ENCODE results near the gene EDEM1. TPM values are rescaled to one million over a fixed set of nuclear protein-coding genes. Genes with fewer than 3 reads are reported as not detected.

EDEM1 gene
- total RNA-seq, 4 donors from 2014 or later: 17.1 to 58.4 (median 37.7) TPM

DNA sequence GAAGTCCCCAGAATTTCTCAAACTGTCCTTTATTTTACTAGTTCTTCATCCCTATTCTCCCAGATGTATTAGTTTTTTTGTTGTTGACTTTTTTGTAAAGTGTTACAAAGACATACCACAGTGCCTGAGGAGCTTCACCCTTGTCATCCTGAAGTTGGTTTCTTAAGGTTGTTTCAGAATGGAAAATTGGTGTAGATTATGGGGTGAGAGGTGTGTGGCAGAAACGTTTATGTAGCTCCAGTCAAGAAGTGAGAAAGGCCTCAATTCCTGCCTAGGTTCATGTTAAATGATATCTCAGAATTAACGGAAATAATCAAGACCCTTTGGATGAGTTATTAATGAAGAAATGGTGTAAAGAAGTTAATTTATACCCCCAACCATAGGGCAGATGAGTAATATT, 6.8 kb downstream of the EDEM1 start:
- H3K4me1 ChIP-seq: peaks cover 0 to 17% of the 10 kb centered on the region in 2 donors
- no peaks in the 10 kb centered on the region for H3K9me3 ChIP-seq
- peak overlapping the region; percentile 57 to 67 for H3K27ac ChIP-seq
- DNase-seq: no peak
- no peaks in the 10 kb centered on the region for H3K27me3 ChIP-seq
- no peak for TF ChIP-seq POLR2A (IDR thresholded peaks at IDR 0.05)
- TF ChIP-seq, protein P1, sequence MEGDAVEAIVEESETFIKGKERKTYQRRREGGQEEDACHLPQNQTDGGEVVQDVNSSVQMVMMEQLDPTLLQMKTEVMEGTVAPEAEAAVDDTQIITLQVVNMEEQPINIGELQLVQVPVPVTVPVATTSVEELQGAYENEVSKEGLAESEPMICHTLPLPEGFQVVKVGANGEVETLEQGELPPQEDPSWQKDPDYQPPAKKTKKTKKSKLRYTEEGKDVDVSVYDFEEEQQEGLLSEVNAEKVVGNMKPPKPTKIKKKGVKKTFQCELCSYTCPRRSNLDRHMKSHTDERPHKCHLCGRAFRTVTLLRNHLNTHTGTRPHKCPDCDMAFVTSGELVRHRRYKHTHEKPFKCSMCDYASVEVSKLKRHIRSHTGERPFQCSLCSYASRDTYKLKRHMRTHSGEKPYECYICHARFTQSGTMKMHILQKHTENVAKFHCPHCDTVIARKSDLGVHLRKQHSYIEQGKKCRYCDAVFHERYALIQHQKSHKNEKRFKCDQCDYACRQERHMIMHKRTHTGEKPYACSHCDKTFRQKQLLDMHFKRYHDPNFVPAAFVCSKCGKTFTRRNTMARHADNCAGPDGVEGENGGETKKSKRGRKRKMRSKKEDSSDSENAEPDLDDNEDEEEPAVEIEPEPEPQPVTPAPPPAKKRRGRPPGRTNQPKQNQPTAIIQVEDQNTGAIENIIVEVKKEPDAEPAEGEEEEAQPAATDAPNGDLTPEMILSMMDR (IDR thresholded peaks at IDR 0.05): no peak
- intact Hi-C loops (cut with DNase I; ENCODE audit: low total_unique reads): no loop called here
- no peaks in the 10 kb centered on the region for H3K36me3 ChIP-seq
- no peak overlapping the region for H3K4me3 ChIP-seq

- peak overlapping the region; percentile 57 to 67 for H3K27ac ChIP-seq
- H3K9me3 ChIP-seq: no peaks in the 10 kb centered on the region
- H3K4me1 ChIP-seq: peaks cover 0 to 13% of the 10 kb centered on the region in 2 donors
- no peaks in the 10 kb centered on the region for H3K36me3 ChIP-seq
- TF ChIP-seq POLR2A (IDR thresholded peaks at IDR 0.05): no peak
- TF ChIP-seq, protein P1 (IDR thresholded peaks at IDR 0.05): no peak
- no peak overlapping the region for H3K4me3 ChIP-seq
- intact Hi-C loops (cut with DNase I; ENCODE audit: low total_unique reads): no loop called here
- DNase-seq: peak; percentile 25 to 68
- H3K27me3 ChIP-seq: no peaks in the 10 kb centered on the region
Measured at GRCh38 chr3:5194801-5195509, 7.4 kb downstream of the EDEM1 start.

DNA sequence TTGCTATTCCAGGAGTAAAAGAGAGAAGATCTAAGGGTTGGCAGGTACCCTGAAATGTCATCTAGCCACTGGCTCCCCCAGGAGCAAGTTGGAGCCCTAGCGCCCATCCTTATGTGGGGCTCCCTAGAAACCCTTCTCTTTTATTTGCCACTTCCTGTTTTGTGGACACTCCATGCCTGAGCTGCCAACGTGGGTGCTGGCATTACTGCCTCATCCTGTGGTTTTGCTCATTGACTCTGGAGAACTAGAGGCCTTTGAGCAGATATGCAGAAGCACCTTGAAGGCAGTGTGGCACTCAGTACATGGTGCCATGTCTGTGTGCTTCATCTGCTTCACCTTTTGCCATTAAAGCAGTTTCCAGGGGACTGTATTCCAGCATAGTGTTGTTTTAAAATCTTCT, 8.1 kb downstream of the EDEM1 start:
- no peak for TF ChIP-seq POLR2A (IDR thresholded peaks at IDR 0.05)
- TF ChIP-seq, protein P1 (IDR thresholded peaks at IDR 0.05): no peak
- H3K4me1 ChIP-seq: peaks cover 0 to 13% of the 10 kb centered on the region in 2 donors
- no peak overlapping the region for H3K4me3 ChIP-seq
- H3K9me3 ChIP-seq: no peaks in the 10 kb centered on the region
- no peaks in the 10 kb centered on the region for H3K27me3 ChIP-seq
- peak overlapping the region; percentile 57 to 67 for H3K27ac ChIP-seq
- DNase-seq: no peak
- no peaks in the 10 kb centered on the region for H3K36me3 ChIP-seq
- intact Hi-C loops (cut with DNase I; ENCODE audit: low total_unique reads): no loop called here

DNA sequence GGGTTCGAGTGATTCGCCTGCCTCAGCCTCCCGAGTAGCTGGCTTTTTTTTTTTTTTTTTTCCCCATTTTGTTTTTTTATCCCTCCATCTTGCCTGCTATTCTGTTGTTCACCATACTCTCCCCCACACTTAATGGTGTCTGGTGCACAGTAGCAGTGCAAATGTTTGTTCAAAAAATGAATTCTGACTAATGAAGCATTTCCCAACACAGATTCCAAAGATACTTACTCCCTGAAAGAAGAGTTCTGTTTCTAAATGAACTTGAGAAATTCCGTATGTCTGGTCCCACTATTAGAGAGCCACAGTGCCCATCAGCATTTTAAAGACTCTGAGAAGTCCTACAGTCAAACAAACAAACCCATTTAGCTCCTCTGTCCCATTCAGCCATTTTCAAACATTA, 9.5 kb downstream of the EDEM1 start:
- no peak for TF ChIP-seq POLR2A (IDR thresholded peaks at IDR 0.05)
- TF ChIP-seq, protein P1 (IDR thresholded peaks at IDR 0.05): no peak
- peaks cover 0 to 13% of the 10 kb centered on the region in 2 donors for H3K4me1 ChIP-seq

DNA sequence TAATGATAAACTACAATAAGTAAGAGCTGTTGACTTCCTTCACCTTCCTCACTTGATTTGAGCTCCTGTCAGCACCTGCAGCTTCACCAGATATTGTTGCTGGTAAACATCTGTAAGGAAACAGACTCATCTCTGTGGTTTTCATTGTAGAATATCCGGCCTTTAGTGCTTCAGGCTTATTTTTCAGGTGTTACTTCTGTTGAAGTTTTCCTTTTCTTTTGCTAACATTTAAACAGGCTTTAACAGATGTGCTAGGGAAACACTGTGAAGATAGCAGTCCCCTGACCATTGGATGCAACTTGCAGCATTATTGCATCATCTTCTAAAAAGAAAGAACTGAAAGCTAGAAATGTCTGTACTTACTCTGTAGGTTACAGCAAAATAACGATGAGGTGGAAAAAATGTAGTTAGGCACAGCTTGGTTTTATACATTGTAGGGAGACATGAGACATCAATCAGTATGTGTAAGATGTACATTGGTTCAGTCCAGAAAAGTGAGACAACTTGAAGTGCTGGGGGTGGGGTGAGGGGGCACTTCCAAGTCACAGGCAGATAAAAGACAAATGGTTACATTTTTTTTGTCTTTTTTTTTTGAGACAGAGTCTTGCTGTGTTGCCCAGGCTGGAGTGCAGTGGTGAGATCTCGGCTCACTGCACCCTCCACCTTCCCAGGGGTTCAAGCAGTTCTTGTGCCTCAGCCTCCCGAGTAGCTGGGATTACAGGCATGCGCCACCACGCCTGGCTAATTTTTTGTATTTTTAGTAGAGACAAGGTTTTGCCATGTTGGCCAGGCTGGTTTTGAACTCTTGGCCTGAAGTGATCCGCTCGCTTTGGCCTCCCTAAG, 10.2 kb downstream of the EDEM1 start:
- Histone ChIP-seq H3K4me1 (peaks cover 0 to 13% of the 10 kb centered on the region in 2 donors), H3K36me3 (no peaks in the 10 kb centered on the region), H3K27ac (peak overlapping the region in 1 of 2 donors; percentile 36), H3K27me3 (no peaks in the 10 kb centered on the region), H3K4me3 (no peak overlapping the region), H3K9me3 (no peaks in the 10 kb centered on the region)
- DNase-seq: no peak
- no peak for TF ChIP-seq POLR2A (IDR thresholded peaks at IDR 0.05)
- TF ChIP-seq, protein P1 (IDR thresholded peaks at IDR 0.05): no peak
- intact Hi-C loops (cut with DNase I; ENCODE audit: low total_unique reads): no loop called here

More for the DNA sequence above, 9.5 kb downstream of the EDEM1 start:
- peak overlapping the region in 1 of 2 donors; percentile 36 for H3K27ac ChIP-seq
- no peaks in the 10 kb centered on the region for H3K27me3 ChIP-seq
- intact Hi-C loops (cut with DNase I; ENCODE audit: low total_unique reads): no loop called here
- H3K9me3 ChIP-seq: no peaks in the 10 kb centered on the region
- no peak overlapping the region for H3K4me3 ChIP-seq
- H3K36me3 ChIP-seq: no peaks in the 10 kb centered on the region
- no peak for DNase-seq

All from uterus (tissue), 4 donors.